NCI-H2081 treated with DMSO at 0.1 percent for 48 hours (cell line): ENCODE measurements around the gene NFATC2IP.

Source experiments
- DNase-seq: peaks from one replicate; lab custom pipeline; 2025; lab: John Stamatoyannopoulos, UW

The NFATC2IP gene

DNA sequence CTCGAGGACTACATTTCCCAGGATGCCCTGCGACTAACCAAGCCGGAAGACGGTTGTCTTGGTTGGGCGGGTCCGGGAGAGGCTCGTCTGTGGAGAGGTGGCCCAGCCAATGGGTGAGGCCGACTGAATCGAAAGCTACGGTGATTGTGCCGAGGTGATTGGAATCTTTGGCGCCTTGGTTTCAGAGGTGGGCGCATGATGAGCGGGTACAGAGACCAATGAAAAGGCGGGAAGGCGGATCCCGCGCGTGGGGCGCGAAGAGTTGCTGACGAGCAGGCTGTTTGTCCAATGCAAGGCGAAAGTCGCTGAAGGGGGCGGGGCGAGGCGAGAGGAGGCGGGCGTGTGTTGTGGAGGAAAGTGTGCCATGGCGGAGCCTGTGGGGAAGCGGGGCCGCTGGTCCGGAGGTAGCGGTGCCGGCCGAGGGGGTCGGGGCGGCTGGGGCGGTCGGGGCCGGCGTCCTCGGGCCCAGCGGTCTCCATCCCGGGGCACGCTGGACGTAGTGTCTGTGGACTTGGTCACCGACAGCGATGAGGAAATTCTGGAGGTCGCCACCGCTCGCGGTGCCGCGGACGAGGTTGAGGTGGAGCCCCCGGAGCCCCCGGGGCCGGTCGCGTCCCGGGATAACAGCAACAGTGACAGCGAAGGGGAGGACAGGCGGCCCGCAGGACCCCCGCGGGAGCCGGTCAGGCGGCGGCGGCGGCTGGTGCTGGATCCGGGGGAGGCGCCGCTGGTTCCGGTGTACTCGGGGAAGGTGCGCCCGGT is at the start of gene NFATC2IP:
TSS of gene NFATC2IP (plus strand) at position 290 of the 762 bp plus-strand sequence. CDS start at position 365, 75 bp downstream.
- DNase-seq: peak; percentile 95

DNA sequence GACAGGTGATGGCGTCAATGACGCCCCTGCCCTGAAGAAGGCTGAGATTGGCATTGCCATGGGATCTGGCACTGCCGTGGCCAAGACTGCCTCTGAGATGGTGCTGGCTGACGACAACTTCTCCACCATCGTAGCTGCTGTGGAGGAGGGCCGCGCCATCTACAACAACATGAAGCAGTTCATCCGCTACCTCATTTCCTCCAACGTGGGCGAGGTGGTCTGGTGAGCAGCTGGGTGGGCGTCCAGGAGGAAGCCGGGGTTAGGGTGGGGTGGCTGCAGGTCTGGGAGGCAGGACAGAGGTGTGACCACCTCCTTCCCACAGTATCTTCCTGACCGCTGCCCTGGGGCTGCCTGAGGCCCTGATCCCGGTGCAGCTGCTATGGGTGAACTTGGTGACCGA is 48.9 kb upstream of the NFATC2IP start:
- no peak for DNase-seq

DNA sequence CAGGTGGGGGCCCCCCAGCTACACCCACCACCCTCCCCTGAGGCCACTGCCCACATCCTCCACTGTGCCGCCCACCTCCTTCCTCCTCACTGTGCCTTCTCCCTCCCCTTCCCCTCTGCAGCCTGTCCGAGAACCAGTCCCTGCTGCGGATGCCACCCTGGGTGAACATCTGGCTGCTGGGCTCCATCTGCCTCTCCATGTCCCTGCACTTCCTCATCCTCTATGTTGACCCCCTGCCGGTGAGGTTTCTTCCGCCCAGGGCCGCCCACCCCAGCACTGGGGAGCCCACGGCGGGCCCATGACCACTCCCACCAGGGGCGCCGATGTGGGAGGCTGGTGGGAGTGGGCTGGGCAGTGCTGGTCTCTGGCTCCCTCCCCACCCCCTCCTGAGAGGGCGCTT is 47.8 kb upstream of the NFATC2IP start:
- DNase-seq: no peak

DNA sequence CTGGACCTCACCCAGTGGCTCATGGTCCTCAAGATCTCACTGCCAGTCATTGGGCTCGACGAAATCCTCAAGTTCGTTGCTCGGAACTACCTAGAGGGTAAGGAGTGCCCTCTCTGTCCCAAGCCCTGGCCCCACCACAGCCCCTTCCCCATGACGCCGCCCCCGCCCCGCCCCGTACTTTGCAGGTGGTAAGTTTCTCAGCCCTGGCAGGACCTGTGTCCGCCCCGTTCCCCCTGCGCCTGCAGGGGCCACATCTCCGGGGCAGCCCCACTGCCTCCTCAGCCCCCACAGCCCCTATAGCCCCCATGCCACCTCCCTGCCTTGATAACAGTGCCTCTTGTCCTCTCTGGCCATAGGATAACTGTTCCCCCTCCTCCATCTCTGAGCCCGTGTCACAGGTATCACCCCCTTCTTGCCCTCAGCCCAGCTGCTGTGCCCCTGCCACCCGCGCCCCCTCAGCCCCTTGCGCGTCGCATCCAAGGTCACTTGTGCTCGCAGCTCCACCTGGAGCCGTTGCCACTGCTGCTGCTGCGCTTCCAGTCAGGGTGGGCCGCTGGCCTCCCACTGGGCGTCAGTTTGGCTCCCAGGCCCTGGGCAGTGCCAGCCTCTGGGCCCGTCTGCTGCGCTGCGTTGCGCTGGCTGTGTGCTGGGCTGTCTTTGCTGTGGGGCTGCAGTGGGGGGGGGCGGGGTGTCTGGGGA is 47.2 kb upstream of the NFATC2IP start:
- DNase-seq: no peak

DNA sequence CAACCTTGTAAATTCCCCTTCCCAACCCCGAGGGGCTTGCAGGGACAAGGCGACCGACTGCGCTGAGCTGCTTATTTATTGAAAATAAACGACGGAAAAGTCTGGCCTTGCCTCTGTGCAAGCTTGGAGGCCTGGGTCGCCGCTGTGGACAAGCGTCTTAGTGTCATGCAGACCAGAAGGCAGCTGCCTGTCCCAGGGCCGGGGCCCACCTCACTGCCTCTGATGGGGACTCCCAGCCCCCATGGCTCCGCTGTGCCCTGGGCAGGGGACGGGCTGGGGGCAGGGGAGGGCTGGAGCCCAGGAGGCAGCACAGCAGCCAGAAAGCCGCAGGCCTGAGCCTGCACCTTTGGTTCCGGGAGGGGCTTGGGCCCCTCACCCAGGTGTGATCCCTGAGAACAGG is 46.4 kb upstream of the NFATC2IP start:
- no peak for DNase-seq

DNA sequence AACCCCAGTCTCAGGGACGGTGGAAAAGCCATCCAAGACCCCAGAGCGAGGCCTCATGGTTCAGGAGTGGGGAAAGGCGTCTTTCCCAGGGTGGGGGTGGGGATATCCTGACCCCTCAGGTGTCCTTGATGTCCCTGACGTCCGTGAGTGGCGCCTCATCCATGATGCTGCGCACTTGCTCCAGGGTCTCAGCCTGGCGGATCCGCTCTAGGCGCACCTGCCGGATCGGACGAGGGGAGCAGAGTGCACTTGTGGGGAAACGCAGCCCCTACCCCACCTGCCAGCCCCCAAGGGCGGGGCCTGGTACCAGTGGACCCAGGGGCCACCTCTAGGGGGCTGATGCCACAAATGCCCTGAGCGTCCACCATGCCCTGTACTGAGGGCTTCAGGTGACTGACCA is 45.9 kb upstream of the NFATC2IP start:
- DNase-seq: no peak

DNA sequence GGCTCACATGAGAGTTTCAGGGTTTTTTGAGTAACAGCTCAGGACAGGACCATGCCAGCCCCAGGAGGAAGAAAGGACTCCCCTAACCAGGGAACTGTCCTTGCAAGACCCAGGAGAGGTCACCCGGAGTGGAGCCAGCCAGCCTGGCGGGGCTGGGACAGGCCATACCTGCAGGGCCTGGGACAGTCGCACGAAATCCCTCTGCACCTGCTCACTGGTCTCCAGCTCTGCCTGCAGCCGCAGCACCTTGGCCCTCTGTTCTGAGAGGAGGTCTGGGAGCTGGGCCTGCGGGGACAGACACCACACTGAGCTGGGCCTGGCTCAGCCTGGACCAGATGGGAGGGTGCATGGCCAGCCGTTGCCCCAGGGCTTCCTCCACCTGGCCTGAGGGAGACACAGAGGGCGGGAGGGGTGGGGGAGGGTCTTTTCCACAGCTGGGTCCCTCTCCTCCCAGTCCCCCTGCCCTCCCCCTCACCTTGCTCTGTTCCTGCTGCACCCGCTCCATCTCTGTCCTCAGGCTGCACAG is 45.4 kb upstream of the NFATC2IP start:
- no peak for DNase-seq

DNA sequence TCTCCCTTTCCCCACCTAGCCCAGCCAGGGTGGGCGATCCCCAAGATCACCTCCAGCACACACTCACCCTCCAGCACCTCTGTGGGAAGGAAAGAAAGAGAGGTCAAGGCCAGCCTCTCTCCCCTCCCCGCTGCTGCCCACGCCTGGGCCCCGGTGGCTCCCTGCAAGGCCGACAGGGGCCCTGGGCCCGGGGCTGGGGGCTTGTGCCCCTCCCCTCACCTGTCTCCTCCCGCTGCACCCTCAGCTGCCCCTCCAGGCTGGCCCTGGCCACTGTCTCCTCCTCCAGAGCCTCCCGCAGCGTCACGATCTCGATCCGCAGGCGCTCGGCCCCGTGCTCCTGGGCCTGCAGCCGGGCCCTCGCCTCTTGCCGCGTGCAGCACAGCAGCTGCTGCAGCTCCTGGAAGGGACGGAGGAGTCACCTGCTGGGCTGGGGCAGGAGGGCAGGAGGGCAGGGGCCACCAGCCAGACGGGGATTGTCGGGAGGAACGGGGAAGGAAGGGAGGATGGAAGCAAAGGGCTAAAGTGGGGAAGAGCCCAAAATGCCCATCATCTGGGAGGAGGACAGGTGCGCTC is 44.9 kb upstream of the NFATC2IP start:
- DNase-seq: no peak

DNA sequence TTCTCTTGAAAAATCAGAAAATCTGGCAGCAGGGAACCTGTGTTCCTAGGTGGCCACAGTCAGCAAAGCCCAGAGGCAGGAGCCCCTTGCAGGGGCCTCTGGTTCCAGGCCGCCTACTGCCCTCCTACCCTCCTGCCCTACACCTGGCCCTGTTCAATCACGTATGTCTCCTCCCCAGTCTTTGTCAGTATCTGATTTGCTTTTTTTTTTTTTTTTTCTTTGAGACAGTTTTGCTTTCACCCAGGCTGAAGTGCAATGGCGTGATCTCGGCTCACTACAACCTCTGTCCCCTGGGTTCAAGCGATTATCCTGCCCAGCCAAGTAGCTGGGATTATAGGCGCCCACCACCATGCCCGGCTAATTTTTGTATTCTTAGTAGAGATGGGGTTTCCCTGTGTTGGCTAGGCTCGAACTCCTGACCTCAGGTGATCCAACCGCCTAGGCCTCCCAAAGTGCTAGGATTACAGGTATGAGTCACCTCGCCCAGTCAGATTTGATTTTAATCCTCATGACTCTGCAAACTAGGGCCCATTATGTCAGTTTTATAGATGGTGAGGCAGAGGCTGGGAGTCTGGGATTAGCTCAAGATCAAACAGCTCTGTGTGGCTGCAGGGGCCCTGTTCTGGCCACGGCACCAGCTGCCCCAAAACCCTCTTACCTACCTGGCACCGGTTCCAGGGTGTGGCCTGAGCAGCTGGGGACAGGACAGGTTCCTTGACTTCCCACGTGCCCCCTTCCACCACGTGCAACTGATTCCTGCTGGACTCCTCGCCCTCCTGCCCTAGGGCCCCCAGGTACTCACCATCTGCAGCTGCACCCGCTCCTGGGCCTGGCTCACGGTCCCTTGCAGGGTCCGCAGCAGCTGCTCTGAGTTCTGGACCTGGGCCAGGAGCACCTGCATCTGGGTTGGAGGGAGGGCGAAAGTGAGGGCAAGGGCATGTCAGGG is 40.4 kb upstream of the NFATC2IP start:
- DNase-seq: no peak

DNA sequence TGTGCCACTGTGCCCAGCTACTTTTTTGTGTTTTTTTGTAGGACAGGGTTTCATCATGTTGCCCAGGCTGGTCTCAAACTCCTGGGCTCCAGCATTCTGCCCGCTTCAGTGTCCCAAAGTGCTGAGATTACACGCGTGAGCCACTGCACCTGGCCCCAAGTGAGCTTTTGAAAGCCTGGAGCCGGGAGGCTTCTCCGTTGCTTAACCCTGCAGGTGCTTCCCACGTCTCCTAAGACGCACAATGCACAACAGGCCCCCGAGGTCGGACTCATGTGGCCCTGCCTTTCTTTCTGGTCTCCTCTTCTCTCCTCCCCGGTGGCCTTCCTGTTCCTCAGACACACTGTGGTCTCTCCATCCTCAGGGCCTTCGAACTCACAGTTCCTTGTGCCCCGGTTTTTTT is 38.2 kb upstream of the NFATC2IP start:
- no peak for DNase-seq

DNA sequence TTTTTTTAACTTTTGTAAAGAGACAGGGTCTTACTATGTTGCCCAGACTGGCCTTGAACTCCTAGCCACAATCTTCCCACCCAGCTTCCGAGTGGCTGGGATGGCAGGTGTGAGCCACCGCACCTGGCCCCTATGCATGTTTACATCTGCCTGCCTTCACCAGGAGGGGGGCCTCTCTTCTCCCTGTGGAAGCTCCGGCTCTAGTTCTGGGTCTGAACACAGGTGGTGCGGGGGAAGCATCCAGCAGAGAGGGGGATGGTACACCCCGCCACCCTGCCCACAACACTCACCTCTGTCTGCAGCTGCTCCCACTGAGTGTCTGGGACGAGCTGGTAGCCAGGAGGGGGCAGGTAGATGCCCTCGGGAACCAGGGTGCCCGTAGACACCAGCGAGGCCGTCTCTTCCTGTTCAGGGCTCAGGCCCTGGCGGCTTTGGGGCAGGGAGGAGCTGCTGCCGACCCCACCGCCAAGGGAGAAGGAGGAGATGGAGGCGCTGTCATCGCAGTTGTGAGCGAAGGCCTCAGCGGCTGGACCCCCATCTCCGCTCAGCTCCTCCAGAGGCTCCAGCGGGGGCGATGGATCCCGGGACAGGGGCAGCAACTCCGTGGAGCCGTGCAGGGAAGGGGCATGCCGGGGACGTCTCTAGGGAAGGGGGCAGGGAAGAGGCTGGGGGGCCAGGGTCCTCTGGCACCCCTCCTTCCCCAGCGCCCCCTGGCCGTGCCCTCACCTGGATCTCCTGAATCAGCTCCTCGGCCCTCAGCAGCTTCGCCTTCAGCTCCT is 36.6 kb upstream of the NFATC2IP start:
- no peak for DNase-seq

DNA sequence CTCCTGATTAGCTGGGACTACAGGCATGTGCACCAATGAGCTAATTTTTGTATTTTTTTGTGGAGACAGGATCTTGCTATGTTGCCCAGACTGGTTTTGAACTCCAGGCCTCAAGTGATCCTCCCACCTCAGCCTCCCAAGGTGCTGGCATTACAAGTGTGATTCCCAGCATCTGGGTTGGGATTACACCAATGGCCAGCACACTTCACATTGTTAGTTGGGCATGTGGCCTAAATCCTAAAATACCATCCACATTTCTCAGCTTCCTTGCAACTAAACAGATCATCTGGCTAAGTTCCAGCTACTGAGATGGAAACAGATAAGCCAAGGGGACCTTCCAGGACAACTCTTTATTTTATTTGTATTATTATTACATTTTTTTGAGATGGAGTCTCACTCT is 35.6 kb upstream of the NFATC2IP start:
- DNase-seq: no peak

DNA sequence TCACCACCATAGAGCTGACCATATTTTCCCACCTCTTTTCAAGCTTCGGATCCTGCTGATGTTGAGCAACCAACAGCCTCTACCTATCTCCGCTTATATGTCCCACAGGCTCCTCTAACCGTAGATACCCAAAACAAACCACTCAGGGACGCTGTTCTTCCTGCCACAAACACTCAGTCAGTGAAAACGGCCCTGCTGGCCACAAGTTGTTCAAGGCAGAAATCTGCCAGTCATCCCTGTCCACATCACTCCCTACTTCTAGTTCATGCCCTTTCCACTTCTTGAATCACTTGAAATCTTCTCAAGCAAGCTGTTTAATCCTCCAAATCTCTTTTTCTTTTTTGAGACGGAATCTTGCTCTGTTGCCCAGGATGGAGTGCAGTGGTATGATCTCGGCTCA is 33.6 kb upstream of the NFATC2IP start:
- DNase-seq: no peak

DNA sequence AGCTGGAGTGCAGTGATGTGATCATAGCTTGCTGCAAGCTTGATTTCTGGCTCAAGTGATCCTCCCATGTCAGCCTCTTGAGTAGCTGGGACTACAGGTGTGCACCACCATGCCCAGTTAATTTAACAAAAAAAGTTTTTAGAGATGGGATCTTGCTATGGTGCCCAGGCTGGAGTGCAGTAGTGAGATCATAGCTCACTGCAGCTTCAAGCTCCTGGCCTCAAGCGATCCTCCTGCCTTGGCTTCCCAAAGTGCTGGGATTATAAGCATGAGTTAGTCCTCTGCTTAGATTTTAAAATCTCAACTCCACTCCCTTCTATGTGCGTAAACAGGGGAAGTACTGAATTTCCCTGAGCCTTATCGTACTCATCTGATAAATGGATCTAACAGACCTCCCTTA is 32.0 kb upstream of the NFATC2IP start:
- DNase-seq: no peak

DNA sequence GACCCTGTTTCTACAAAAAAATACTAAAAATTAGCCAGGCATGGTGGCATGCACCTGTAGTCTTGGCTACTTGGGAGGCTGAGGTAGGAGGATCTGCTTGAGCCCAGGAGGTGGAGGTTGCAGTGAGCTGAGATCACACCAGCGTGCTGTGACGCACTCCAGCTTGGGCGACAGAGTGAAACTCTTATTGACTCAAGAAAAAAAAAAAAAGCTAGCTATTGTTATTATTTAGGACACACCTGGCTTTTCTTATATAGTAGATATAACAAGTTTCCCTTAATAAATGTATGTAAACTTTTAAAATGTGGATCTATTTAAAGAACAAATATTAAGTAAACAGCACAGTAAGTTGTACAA is 27.5 kb upstream of the NFATC2IP start:
- DNase-seq: no peak

DNA sequence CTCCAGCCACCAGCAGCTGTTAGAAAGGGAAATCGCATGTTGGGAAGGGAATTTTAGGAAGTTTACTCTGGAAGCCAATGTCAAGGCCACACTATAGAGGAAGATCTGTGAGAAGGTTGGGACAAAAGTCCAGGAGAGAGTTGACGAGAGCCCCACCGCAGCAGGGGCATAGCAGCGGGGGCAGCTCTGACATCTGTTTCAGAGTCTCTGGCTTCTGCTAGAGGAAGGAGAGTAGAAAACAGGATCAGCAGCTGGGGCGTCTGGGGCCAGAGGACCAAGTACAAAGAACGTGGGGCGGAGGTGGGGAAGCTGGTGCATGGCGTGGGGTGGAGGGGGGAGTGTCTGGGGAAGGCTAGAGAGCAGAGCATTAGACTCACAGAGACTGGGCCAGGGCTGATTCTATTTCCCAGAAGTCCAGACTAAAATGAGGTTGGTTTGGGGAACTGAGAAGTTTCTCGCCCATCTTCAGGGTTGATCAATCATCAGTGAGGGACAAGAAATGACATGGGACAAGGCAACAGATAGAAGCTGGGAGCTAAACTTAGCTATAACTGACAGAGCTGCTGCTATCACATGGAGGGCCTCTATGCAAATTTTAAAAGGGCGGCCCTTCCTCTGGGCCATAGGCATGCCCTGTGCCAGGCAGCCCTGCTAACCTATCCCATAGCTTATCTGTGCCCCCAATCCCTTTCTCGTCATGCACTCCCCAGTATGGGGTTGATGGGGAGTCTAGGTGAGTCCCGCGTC is 26.9 kb upstream of the NFATC2IP start:
- no peak for DNase-seq

DNA sequence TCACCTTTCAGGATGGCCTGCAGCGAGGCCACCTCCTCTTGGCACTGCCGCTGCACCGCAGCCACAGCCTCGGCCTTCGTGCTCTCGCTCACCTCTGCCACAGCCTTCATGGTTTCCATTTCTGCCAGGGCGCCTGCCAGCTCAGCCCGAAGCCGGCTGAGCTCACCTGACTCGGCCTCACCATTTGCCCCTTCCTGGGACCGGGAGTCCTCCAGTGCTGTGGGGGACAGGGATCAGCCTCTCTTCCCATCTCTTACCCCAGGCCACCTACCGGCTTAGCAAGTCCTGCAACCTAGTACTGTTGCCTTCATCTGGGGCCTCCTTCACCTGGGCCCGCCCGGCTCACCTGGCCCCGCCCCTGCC is 26.4 kb upstream of the NFATC2IP start:
- no peak for DNase-seq

DNA sequence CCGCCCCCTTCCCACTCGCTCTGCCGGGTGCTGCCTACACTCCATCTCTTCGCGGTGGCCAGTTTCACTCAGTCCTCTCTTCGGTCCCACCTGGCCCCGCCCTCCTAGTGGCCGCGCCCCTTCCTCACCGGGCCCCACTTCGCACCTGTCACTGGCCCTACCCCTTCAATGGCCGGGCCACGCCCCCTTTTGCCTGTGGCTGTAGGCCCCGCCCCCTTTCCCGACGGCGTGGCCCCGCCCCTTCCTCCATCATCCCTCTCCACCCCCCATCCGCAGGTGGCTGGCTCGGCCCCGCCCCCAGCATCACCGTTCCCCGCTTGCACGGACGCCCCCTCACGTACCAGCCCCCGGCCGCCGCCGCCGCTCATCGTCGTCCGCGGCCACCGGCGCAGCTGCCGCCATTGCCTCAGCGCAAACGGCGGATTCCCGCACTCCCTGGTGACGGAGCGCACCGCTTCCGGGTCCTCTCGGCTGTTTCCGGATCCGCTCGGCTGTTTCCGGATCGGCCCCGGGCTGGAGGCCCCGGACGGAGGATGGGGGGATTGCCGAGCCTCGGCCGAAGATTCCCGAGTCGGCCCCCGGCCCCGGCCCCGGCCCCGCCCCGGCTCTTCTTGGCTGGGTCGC is 25.9 kb upstream of the NFATC2IP start, which contains the start of gene RABEP2:
TSS of gene RABEP2 (minus strand) at position 477 of the 624 bp plus-strand sequence. CDS start at position 402, 75 bp downstream.
- DNase-seq: peak; percentile 40

DNA sequence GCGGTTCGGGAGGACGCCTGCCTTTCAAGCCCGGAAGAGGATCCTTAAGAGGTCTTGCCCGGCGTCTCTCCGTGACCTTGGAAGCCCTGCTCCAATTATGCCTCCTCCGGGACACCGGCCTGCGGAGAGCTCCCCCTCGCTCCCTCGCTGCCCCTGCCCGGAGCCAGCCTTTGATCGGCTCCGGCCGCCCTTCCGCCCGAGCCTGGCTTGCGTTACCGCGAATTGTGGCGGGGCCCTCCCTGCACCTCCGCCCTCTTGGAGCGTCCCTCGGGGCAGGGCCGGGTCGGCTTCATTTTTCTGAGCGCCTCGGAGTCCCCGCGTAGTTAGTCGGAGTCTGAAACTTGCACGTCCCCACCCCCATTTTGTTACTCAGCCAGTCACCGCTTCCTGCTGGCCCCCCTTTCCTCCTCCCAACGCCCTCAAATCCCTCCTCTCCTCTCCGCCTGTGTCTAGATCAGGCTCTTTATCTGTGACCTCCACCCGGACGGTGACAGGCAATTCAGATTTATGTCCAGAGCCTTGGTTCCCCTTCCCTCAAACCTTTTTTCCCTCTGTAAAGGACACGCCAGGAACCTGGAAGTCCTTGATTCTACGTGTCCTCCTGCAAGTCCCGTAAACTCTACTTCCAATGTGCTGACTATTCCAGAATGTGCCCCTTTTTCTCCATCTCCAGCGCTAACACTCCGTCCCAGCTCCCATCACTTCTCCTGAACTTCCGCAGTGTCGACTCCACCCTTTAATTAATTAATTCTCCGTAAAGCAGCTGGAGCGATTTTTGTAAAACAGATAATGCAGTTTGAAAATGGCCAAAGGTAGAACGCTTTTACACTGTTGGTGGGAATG is 25.1 kb upstream of the NFATC2IP start:
- no peak for DNase-seq
